ENCODE data around the gene NKX6-2. TPM values are rescaled to one million over a fixed set of nuclear protein-coding genes. Genes with fewer than 3 reads are reported as not detected.

NKX6-2 gene
- total RNA-seq, 1 donor from 2014 or later: not detected

GRCh38 chr10:132789659-132790148 is 3.8 kb upstream of the NKX6-2 start:
- DNase-seq (ENCODE audit: low spot score): no peak
- Histone ChIP-seq H3K9me3 (ENCODE audit: low read depth) (no peaks in the 10 kb centered on the region), H3K27me3 (peaks cover 83% of the 10 kb centered on the region), H3K4me3 (no peak overlapping the region), H2AFZ (replicated peaks) (no peak overlapping the region), H3F3A (ENCODE audit: low read depth) (peaks cover 8% of the 10 kb centered on the region), H3K27ac (no peak overlapping the region), H4K20me1 (ENCODE audit: low read depth) (peaks cover 61% of the 10 kb centered on the region), H3K36me3 (no peaks in the 10 kb centered on the region), H3K9ac (no peak overlapping the region), H3K4me2 (no peak overlapping the region), H3K79me2 (ENCODE audit: low read depth) (no peaks in the 10 kb centered on the region), H3K4me1 (peaks cover 22% of the 10 kb centered on the region)
- Mint-ChIP-seq H3K4me1 (no peaks in the 10 kb centered on the region), H3K27ac (no peak overlapping the region), H3K36me3 (no peaks in the 10 kb centered on the region), H3K9me3 (no peaks in the 10 kb centered on the region), H3K4me3 (no peak overlapping the region), H3K27me3 (ENCODE audit: insufficient read depth, low read depth) (peaks cover 28% of the 10 kb centered on the region)
- TF ChIP-seq EZH2phosphoT487 (IDR thresholded peaks at IDR 0.05) (no peak), CTCF (IDR thresholded peaks at IDR 0.05) (no peak), EZH2 (IDR thresholded peaks at IDR 0.05) (no peak)

- Histone ChIP-seq H3K27me3 (peaks cover 91% of the 10 kb centered on the region), H3F3A (ENCODE audit: low read depth) (peaks cover 9% of the 10 kb centered on the region), H2AFZ (replicated peaks) (no peak overlapping the region), H3K79me2 (ENCODE audit: low read depth) (no peaks in the 10 kb centered on the region), H3K4me3 (peak overlapping the region; percentile 32), H3K4me2 (peak overlapping the region; percentile 77), H3K9me3 (ENCODE audit: low read depth) (no peaks in the 10 kb centered on the region), H3K9ac (no peak overlapping the region), H3K36me3 (no peaks in the 10 kb centered on the region), H3K4me1 (peaks cover 22% of the 10 kb centered on the region), H3K27ac (no peak overlapping the region), H4K20me1 (ENCODE audit: low read depth) (peaks cover 70% of the 10 kb centered on the region)
- Mint-ChIP-seq H3K9me3 (no peaks in the 10 kb centered on the region), H3K4me3 (peak overlapping the region; percentile 43), H3K27ac (no peak overlapping the region), H3K27me3 (ENCODE audit: insufficient read depth, low read depth) (peaks cover 33% of the 10 kb centered on the region), H3K36me3 (no peaks in the 10 kb centered on the region), H3K4me1 (peaks cover 2% of the 10 kb centered on the region)
- TF ChIP-seq EZH2phosphoT487 (IDR thresholded peaks at IDR 0.05): peak; percentile 16
- no peak for TF ChIP-seq CTCF (IDR thresholded peaks at IDR 0.05)
- peak; percentile 71 for TF ChIP-seq EZH2 (IDR thresholded peaks at IDR 0.05)
- peak; percentile 71 for DNase-seq (ENCODE audit: low spot score)
These were observed 2.9 kb upstream of the NKX6-2 start for GRCh38 chr10:132788831-132789219.

- TF ChIP-seq EZH2 (IDR thresholded peaks at IDR 0.05) (peak; percentile 97), EZH2phosphoT487 (IDR thresholded peaks at IDR 0.05) (peak; percentile 95), CTCF (IDR thresholded peaks at IDR 0.05) (peak; percentile 43)
- Histone ChIP-seq H3K9ac (no peak overlapping the region), H3F3A (ENCODE audit: low read depth) (peaks cover 14% of the 10 kb centered on the region), H3K4me1 (peaks cover 24% of the 10 kb centered on the region), H3K27me3 (peaks cover 91% of the 10 kb centered on the region), H3K79me2 (ENCODE audit: low read depth) (no peaks in the 10 kb centered on the region), H3K27ac (no peak overlapping the region), H4K20me1 (ENCODE audit: low read depth) (peaks cover 70% of the 10 kb centered on the region), H3K4me2 (peak overlapping the region; percentile 77), H3K4me3 (peak overlapping the region; percentile 32), H3K36me3 (no peaks in the 10 kb centered on the region), H2AFZ (replicated peaks) (no peak overlapping the region), H3K9me3 (ENCODE audit: low read depth) (no peaks in the 10 kb centered on the region)
- Mint-ChIP-seq H3K4me3 (no peak overlapping the region), H3K36me3 (no peaks in the 10 kb centered on the region), H3K4me1 (peaks cover 7% of the 10 kb centered on the region), H3K9me3 (no peaks in the 10 kb centered on the region), H3K27ac (no peak overlapping the region), H3K27me3 (ENCODE audit: insufficient read depth, low read depth) (peaks cover 35% of the 10 kb centered on the region)
- DNase-seq (ENCODE audit: low spot score): peak; percentile 73
These were observed 2.4 kb upstream of the NKX6-2 start for GRCh38 chr10:132788180-132788830.

Data from neural progenitor cell (in vitro differentiated cells).